ENCODE results near the gene STK11.

DNA sequence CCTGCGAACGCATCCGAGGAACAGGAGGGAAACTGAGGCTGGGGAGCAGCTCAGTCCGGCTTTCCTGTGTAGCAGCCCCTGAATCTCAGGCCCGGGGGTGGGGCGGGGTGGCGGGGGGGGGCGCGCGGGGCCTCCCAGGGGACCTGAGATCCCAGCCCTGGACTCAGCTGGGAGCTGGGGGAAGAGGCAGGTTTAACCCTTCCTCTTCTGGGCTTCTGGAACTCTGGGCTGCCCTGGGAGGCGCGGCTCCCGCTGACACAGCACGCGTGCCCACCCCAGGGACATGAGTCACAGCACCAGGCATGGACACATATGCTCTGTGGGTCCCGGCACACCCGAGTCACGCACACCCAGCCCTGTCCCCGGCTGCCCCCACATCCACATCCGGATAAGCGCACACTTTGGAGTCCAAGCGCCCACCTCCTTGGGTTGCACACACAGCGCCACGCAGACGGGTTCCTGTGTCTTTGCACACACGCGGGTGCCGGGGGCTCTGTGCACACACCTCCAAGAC is 60.1 kb downstream of the STK11 start:
- TF ChIP-seq, protein P1, sequence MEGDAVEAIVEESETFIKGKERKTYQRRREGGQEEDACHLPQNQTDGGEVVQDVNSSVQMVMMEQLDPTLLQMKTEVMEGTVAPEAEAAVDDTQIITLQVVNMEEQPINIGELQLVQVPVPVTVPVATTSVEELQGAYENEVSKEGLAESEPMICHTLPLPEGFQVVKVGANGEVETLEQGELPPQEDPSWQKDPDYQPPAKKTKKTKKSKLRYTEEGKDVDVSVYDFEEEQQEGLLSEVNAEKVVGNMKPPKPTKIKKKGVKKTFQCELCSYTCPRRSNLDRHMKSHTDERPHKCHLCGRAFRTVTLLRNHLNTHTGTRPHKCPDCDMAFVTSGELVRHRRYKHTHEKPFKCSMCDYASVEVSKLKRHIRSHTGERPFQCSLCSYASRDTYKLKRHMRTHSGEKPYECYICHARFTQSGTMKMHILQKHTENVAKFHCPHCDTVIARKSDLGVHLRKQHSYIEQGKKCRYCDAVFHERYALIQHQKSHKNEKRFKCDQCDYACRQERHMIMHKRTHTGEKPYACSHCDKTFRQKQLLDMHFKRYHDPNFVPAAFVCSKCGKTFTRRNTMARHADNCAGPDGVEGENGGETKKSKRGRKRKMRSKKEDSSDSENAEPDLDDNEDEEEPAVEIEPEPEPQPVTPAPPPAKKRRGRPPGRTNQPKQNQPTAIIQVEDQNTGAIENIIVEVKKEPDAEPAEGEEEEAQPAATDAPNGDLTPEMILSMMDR (IDR thresholded peaks at IDR 0.05): no peak
- no peak for TF ChIP-seq POLR2A (IDR thresholded peaks at IDR 0.05)

Measured in thyroid gland (tissue), 4 donors.